ENCODE measurements around the gene CATSPER4.

CATSPER4 gene

GRCh38 chr1:26190373-26190987, at the start of gene CATSPER4:
CATSPER4 (plus strand) TSS chr1:26190602; CDS start chr1:26190628, 26 bp downstream.
- no peak for DNase-seq

GRCh38 chr1:26142159-26142558, 48.2 kb upstream of the CATSPER4 start:
- DNase-seq = no peak

GRCh38 chr1:26145041-26145959, 45.1 kb upstream of the CATSPER4 start:
- peak; percentile 75 to 84 for DNase-seq

- DNase-seq = no peak
These were observed 44.5 kb upstream of the CATSPER4 start for GRCh38 chr1:26145960-26146294.

GRCh38 chr1:26148887-26149286, 41.5 kb upstream of the CATSPER4 start:
- DNase-seq = no peak

- no peak for DNase-seq
These were observed 36.4 kb upstream of the CATSPER4 start for GRCh38 chr1:26153966-26154532.

- DNase-seq = no peak
These were observed 35.7 kb upstream of the CATSPER4 start for GRCh38 chr1:26154750-26155149.

GRCh38 chr1:26155370-26156284, 34.8 kb upstream of the CATSPER4 start:
- no peak for DNase-seq

- DNase-seq = no peak
These were observed 33.9 kb upstream of the CATSPER4 start for GRCh38 chr1:26156285-26157038.

GRCh38 chr1:26158271-26158907, 32.0 kb upstream of the CATSPER4 start:
- no peak for DNase-seq

GRCh38 chr1:26158908-26159742, 31.3 kb upstream of the CATSPER4 start, which contains the start of gene FAM110D:
FAM110D (plus strand) TSS chr1:26159079; CDS start chr1:26161292, 2,213 bp downstream.
- no peak for DNase-seq

GRCh38 chr1:26159743-26160039, 30.7 kb upstream of the CATSPER4 start:
- no peak for DNase-seq

- no peak for DNase-seq
These were observed 29.6 kb upstream of the CATSPER4 start for GRCh38 chr1:26160527-26161414.

- DNase-seq = peak in 1 of 2 donors; percentile 26
These were observed 28.8 kb upstream of the CATSPER4 start for GRCh38 chr1:26161415-26162219.

GRCh38 chr1:26162220-26162709, 28.1 kb upstream of the CATSPER4 start:
- DNase-seq = no peak

- DNase-seq = no peak
These were observed 26.7 kb upstream of the CATSPER4 start for GRCh38 chr1:26163684-26164035.

- DNase-seq = peak; percentile 45 to 47
These were observed 26.2 kb upstream of the CATSPER4 start for GRCh38 chr1:26164036-26164860.
